Adrenal gland (tissue), 12 donors: ENCODE data around the gene CPTP. TPM values are rescaled to one million over a fixed set of nuclear protein-coding genes. Genes with fewer than 3 reads are reported as not detected.

Experiments used
- DNase-seq, 7 donors: peaks; one replicate each; pipeline ENCODE4 v3.0.0-alpha.2; 2019 to 2020
- H3K27ac ChIP-seq, 5 donors: fragments of 200-600 bp; sonication (generic) in 4 of 5; 1 replicate in 3 of 5; 2 replicates in 2 of 5; pipeline versions ENCODE4 v1.5.1 to v1.8.0; 2016 to 2020; ENCODE audit warnings: mild to moderate bottlenecking in 1 of 5
- H3K27me3 ChIP-seq: fragments of 200-600 bp; 2 replicates; pipeline ENCODE4 v1.8.0; 2021
- H3K36me3 ChIP-seq, 2 donors: fragments of 200-600 bp; replicated peaks in 1 of 2; 1 replicate in 1 of 2; 2 replicates in 1 of 2; pipeline versions ENCODE4 v1.5.1 to v1.8.0; 2018 to 2022
- H3K4me1 ChIP-seq, 2 donors: fragments of 200-600 bp; replicated peaks in 1 of 2; 1 replicate in 1 of 2; 2 replicates in 1 of 2; pipeline versions ENCODE4 v1.5.1 to v1.8.0; 2018 to 2021
- H3K4me3 ChIP-seq, 4 donors: fragments of 200-600 bp; sonication (generic) in 3 of 4; one replicate each; pipeline ENCODE4 v1.5.1; 2016 to 2018
- H3K9me3 ChIP-seq, 3 donors: fragments of 200-600 bp; sonication (generic) in 1 of 3; replicated peaks in 1 of 3; 1 replicate in 2 of 3; 2 replicates in 1 of 3; pipeline versions ENCODE4 v1.5.1 to v1.8.0; 2016 to 2021
- POLR2A ChIP-seq, 2 donors: fragments of 450-650 bp; IDR thresholded peaks; one replicate each; pipeline ENCODE4 v1.6.1; 2017; ENCODE audit warnings: antibody characterized with exemption in 2 of 2, mild to moderate bottlenecking in 2 of 2, moderate library complexity in 1 of 2
- WGBS, 4 donors: extraction: QIAGEN DNeasy Blood & Tissue Kit in 2 of 4; methylation state at CpG; one replicate each; pipeline versions ENCODE4 v1.1.5 to v1.1.7; 2013 to 2017; 5-methylcytosine and 5-hydroxymethylcytosine counted together
- intact Hi-C, 2 donors: fragments of 100-400 bp; cut with DNase I; formaldehyde crosslinking; loops; one replicate each; pipeline versions ENCODE4 v1.14.1 to v1.15.0; 2022 to 2023
- polyA plus RNA-seq, 3 donors: library from polyadenylated mRNA; stranded (reverse); fragments of 200-250 nt in 2 of 3; fragments of 350-450 nt in 1 of 3; fragmentation: Illumina TruSeq in 1 of 3; extraction: RNeasy Lipid Tissue Mini Kit (QIAGEN cat#74804) in 1 of 3; gene quantifications; one replicate each; pipeline ENCODE4 v1.2.3, GENCODE V29; 2013 to 2014
- total RNA-seq, 9 donors: library from RNA; depleted of rRNA in 4 of 9; stranded (reverse); fragments of >200 nt in 4 of 9; fragments of 120-200 nt in 1 of 9; fragmentation: NEBNext Ultra II Directional in 1 of 9; extraction: Animal tissue kit (Norgen Biotek cat#: 25700) in 1 of 9; gene quantifications; one replicate each; pipeline versions ENCODE4 v1.1.0 to v1.2.4, GENCODE V29; 2013 to 2023
- TF ChIP-seq, protein P1 (sequence below), 6 experiments: fragments of 450-650 bp in 4 of 6; fragments of 200-600 bp in 2 of 6; sonication (generic) in 1 of 6; IDR thresholded peaks; 1 replicate in 5 of 6; 2 replicates in 1 of 6; pipeline versions ENCODE4 v1.5.1 to v1.8.0; 2016 to 2021; ENCODE audit warnings: antibody characterized with exemption in 6 of 6, mild to moderate bottlenecking in 2 of 6, moderate library complexity in 1 of 6
- donor health status: healthy with polysubstance abuse.
- donor health status: Bipolar disorder and iron deficiency.
- donor health status: DM: yes; HTN: yes; CAD: no.
- donor health status: DM: no; HTN: no; CAD: no.
- donor health status: DM: no; HTN: no; CAD: no.
- donor health status: DM: yes; HTN: yes; CAD: no.

CPTP gene
- total and polyA plus RNA-seq, 12 donors, result 2.9 to 53.0 (median 29.0) TPM

DNA sequence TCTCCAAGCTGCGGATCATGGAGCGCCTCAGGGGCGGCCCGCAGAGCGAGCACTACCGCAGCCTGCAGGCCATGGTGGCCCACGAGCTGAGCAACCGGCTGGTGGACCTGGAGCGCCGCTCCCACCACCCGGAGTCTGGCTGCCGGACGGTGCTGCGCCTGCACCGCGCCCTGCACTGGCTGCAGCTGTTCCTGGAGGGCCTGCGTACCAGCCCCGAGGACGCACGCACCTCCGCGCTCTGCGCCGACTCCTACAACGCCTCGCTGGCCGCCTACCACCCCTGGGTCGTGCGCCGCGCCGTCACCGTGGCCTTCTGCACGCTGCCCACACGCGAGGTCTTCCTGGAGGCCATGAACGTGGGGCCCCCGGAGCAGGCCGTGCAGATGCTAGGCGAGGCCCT lies 2.7 kb downstream of the CPTP start:
- intact Hi-C loops, result no loop called here
- no peak overlapping the region for H3K27ac ChIP-seq
- H3K4me1 ChIP-seq, result peaks cover 6 to 37% of the 10 kb centered on the region in 2 donors
- no peaks in the 10 kb centered on the region for H3K27me3 ChIP-seq
- 87 to 93% (median 89%) methylated on average over 21 to 40 of the region's 40 CpGs for WGBS, 4 donors
- H3K9me3 ChIP-seq, result no peaks in the 10 kb centered on the region
- TF ChIP-seq, protein P1, sequence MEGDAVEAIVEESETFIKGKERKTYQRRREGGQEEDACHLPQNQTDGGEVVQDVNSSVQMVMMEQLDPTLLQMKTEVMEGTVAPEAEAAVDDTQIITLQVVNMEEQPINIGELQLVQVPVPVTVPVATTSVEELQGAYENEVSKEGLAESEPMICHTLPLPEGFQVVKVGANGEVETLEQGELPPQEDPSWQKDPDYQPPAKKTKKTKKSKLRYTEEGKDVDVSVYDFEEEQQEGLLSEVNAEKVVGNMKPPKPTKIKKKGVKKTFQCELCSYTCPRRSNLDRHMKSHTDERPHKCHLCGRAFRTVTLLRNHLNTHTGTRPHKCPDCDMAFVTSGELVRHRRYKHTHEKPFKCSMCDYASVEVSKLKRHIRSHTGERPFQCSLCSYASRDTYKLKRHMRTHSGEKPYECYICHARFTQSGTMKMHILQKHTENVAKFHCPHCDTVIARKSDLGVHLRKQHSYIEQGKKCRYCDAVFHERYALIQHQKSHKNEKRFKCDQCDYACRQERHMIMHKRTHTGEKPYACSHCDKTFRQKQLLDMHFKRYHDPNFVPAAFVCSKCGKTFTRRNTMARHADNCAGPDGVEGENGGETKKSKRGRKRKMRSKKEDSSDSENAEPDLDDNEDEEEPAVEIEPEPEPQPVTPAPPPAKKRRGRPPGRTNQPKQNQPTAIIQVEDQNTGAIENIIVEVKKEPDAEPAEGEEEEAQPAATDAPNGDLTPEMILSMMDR (IDR thresholded peaks at IDR 0.05), result no peak
- TF ChIP-seq POLR2A (IDR thresholded peaks at IDR 0.05), result no peak
- peaks cover 0 to 19% of the 10 kb centered on the region in 2 donors for H3K36me3 ChIP-seq
- DNase-seq, result no peak
- no peak overlapping the region for H3K4me3 ChIP-seq

GRCh38 chr1:1328254-1328653 lies 3.7 kb downstream of the CPTP start:
- Histone ChIP-seq H3K4me3 (no peak overlapping the region), H3K27ac (no peak overlapping the region), H3K27me3 (no peaks in the 10 kb centered on the region), H3K9me3 (no peaks in the 10 kb centered on the region), H3K4me1 (peaks cover 6 to 31% of the 10 kb centered on the region in 2 donors), H3K36me3 (peaks cover 0 to 19% of the 10 kb centered on the region in 2 donors)
- DNase-seq, result no peak
- no peak for TF ChIP-seq POLR2A (IDR thresholded peaks at IDR 0.05)
- TF ChIP-seq, protein P1 (IDR thresholded peaks at IDR 0.05), result no peak
- WGBS, 4 donors, result 76 to 92% (median 85%) methylated on average over 2 to 15 of the region's 15 CpGs
- intact Hi-C loops, result no loop called here

DNA sequence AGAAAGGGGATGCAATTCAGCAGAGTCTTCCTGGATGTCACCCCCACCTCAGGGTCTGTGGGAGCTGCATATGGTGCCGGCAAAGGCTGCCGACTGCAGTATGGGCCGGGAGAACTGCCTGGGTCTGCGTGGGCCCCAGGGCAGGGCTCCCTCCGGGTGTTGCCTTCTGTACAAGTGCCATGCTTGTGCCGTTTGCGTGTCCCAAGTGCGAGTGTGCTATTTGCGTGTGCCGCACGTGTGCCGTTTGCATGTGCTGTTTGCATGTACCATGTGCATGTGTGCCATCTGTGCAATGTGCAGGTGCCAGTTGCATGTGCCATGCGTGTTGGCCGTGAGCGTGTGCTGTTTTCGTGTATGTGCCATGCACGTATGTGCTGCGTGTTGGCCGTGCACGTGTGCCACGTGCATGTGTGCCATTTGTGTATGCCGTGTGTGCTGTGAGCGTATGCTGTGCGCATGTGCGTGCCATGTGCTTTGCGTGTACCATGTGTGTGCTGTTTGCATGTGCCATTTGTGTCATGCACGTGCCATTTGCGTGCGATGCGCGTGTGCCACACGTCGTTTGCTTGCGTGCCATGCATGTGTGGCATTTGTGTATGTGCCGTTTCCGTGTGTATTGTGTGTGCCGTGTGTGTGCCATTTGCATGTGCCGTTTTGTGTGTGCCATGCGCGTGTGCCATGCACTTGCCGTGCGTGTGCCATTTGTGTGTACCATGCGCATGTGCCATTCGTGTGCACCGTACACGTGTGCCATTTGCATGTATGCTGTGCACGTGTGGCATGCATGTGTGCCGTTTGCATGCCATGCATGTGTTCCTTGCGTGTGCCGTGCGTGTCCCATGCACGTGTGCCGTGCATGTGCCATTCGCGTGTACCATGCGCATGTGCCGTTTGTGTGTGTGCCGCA lies 5.0 kb downstream of the CPTP start:
- 85 to 88% (median 86%) methylated on average over 43 to 58 of the region's 58 CpGs for WGBS, 4 donors
- Histone ChIP-seq H3K27ac (no peak overlapping the region), H3K4me3 (no peak overlapping the region), H3K9me3 (no peaks in the 10 kb centered on the region), H3K36me3 (peaks cover 0 to 19% of the 10 kb centered on the region in 2 donors), H3K27me3 (no peaks in the 10 kb centered on the region), H3K4me1 (peaks cover 6 to 27% of the 10 kb centered on the region in 2 donors)
- TF ChIP-seq, protein P1 (IDR thresholded peaks at IDR 0.05), result no peak
- TF ChIP-seq POLR2A (IDR thresholded peaks at IDR 0.05), result no peak
- DNase-seq, result no peak
- intact Hi-C loops, result no loop called here

DNA sequence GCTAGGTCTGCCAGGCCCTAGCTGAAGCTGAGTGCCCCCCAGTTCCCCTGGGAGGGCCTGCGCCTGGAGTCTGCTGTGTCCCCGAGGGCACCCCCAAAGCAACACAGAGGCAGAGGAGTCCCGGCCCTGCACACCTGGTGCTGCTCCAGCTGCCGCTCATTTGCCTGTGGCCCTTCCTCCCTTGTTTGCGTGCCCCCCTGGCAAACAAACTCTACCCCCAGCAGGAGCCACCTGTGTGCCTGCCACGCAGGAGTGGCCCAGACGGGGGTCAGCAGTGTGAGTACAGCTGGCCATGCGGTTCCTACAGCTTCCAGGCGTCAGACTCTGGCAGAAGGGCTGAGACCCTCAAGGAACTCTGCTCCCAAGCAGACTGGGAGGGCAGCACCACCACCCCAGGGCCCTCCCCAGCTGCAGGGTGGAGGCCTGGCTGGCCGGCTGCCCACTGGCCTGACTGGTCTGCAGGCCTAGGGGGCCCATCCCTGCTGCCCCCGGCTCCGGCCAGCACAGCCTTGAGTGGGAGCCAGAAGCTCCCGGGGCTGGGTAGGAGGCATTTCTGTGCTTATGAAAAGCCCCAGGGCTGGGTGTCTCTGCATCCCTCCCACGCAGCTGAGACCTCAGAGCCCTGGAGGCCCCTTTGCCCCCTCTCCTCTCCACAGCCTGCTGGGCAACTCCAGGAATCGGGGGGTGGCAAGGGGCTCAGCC lies 5.9 kb downstream of the CPTP start:
- TF ChIP-seq, protein P1 (IDR thresholded peaks at IDR 0.05), result no peak
- no peak for TF ChIP-seq POLR2A (IDR thresholded peaks at IDR 0.05)

More for the DNA sequence above, 5.9 kb downstream of the CPTP start:
- Histone ChIP-seq H3K4me3 (no peak overlapping the region), H3K9me3 (no peaks in the 10 kb centered on the region), H3K27ac (no peak overlapping the region), H3K27me3 (no peaks in the 10 kb centered on the region), H3K36me3 (peaks cover 0 to 19% of the 10 kb centered on the region in 2 donors), H3K4me1 (peaks cover 4 to 22% of the 10 kb centered on the region in 2 donors)
- WGBS, 4 donors, result 53 to 82% (median 67%) methylated on average over 4 to 15 of the region's 15 CpGs
- DNase-seq, result no peak
- intact Hi-C loops, result no loop called here
